MM.1S (cell line): ENCODE data around the gene SRGAP2B.
"Not testable (repeated sequence)": the region's sequence is repeated elsewhere in the genome, so short reads cannot be mapped to it uniquely, and the experiment has no call there.

Source experiments
- EZH2 ChIP-seq: fragments of 300-600 bp; sonication (generic); optimal IDR thresholded peaks from 2 replicates; pipeline ENCODE3; 2017; ENCODE audit warnings: low read depth, mild to moderate bottlenecking, antibody characterized with exemption, low read length, mixed read lengths
- EZH2phosphoT487 ChIP-seq: fragments of 300-600 bp; sonication (generic); IDR thresholded peaks from 2 replicates; pipeline ENCODE4 v1.6.1; 2018; ENCODE audit warnings: antibody characterized with exemption, low read length
- TF ChIP-seq, protein P1 (sequence below): fragments of 300-600 bp; sonication (generic); IDR thresholded peaks from 2 replicates; pipeline ENCODE4 v1.5.1; 2016; ENCODE audit warnings: antibody characterized with exemption, low read length, mixed read lengths

DNA sequence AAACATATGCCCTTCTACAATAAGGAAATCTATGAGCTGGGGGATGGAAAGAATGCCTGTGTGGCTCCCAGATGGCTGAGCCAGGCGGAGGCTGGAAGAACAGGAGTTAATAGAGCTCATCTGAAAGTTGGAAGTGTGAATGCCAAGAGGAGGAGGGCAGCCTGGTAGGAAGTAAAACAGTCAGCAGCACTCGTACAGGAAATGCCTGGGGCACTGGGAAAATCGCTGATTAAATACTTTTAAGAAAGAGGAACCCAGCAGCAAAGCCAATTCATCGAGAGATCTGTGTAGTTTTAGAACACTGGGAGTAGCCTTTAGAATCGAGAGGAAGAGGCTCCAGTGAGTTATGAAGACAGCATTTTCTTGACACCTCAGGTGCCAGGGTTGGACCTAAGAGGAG, 171.5 kb downstream of the SRGAP2B start:
- TF ChIP-seq, protein P1, sequence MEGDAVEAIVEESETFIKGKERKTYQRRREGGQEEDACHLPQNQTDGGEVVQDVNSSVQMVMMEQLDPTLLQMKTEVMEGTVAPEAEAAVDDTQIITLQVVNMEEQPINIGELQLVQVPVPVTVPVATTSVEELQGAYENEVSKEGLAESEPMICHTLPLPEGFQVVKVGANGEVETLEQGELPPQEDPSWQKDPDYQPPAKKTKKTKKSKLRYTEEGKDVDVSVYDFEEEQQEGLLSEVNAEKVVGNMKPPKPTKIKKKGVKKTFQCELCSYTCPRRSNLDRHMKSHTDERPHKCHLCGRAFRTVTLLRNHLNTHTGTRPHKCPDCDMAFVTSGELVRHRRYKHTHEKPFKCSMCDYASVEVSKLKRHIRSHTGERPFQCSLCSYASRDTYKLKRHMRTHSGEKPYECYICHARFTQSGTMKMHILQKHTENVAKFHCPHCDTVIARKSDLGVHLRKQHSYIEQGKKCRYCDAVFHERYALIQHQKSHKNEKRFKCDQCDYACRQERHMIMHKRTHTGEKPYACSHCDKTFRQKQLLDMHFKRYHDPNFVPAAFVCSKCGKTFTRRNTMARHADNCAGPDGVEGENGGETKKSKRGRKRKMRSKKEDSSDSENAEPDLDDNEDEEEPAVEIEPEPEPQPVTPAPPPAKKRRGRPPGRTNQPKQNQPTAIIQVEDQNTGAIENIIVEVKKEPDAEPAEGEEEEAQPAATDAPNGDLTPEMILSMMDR = not testable (repeated sequence)
- not testable (repeated sequence) for TF ChIP-seq EZH2phosphoT487, EZH2
